ENCODE measurements around the gene IL18R1.
A peak's percentile ranks its signal among the peaks of the same experiment; 100 is the strongest.

IL18R1 gene

GRCh38 chr2:102438111-102438510 is 82.5 kb downstream of the IL18R1 start:
- no peaks in the 10 kb centered on the region for H3K27me3 Mint-ChIP-seq (ENCODE audit: low read depth)
- H3K9me3 Mint-ChIP-seq: no peaks in the 10 kb centered on the region
- peaks cover under 1% of the 10 kb centered on the region for H3K36me3 Mint-ChIP-seq (ENCODE audit: low read depth)
- H3K27ac Mint-ChIP-seq: no peak overlapping the region
- DNase-seq (ENCODE audit: low spot score): no peak
- H3K4me1 Mint-ChIP-seq (ENCODE audit: low read depth): peaks cover 33% of the 10 kb centered on the region
- H3K4me3 Mint-ChIP-seq: no peak overlapping the region

DNA sequence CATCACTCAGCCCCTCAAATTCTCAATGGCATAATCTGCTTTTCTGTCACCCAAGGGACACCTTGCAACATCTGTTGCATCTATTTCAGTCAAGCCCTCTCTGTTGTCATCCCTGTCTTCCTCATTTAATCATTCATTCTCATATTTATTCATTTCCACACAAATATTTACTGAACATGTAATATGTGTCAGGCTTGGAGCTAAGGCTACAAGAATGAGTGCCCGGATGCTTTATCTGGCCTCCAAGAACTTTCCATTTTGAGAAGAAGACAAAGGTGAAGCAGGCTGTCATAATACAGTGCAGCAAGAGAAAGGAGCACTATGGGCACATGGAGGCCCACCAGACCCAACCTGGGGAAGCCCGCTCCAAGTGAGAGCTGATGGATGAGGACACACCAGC is 83.0 kb downstream of the IL18R1 start:
- peak; percentile 3 for DNase-seq (ENCODE audit: low spot score)
- Mint-ChIP-seq H3K36me3 (ENCODE audit: low read depth) (no peaks in the 10 kb centered on the region), H3K27ac (no peak overlapping the region), H3K4me1 (ENCODE audit: low read depth) (peaks cover 34% of the 10 kb centered on the region), H3K9me3 (no peaks in the 10 kb centered on the region), H3K27me3 (ENCODE audit: low read depth) (no peaks in the 10 kb centered on the region), H3K4me3 (no peak overlapping the region)

GRCh38 chr2:102439065-102439695 is 83.6 kb downstream of the IL18R1 start:
- no peak for DNase-seq (ENCODE audit: low spot score)
- Mint-ChIP-seq H3K4me3 (no peak overlapping the region), H3K9me3 (no peaks in the 10 kb centered on the region), H3K27ac (no peak overlapping the region), H3K4me1 (ENCODE audit: low read depth) (peaks cover 30% of the 10 kb centered on the region), H3K27me3 (ENCODE audit: low read depth) (no peaks in the 10 kb centered on the region), H3K36me3 (ENCODE audit: low read depth) (no peaks in the 10 kb centered on the region)

- Mint-ChIP-seq H3K27me3 (ENCODE audit: low read depth) (no peaks in the 10 kb centered on the region), H3K4me3 (peak overlapping the region; percentile 43), H3K9me3 (no peaks in the 10 kb centered on the region), H3K4me1 (ENCODE audit: low read depth) (peaks cover 10% of the 10 kb centered on the region), H3K36me3 (ENCODE audit: low read depth) (no peaks in the 10 kb centered on the region), H3K27ac (peak overlapping the region; percentile 37)
- peak; percentile 21 for DNase-seq (ENCODE audit: low spot score)
These were observed 87.6 kb downstream of the IL18R1 start for GRCh38 chr2:102442967-102443828.

DNA sequence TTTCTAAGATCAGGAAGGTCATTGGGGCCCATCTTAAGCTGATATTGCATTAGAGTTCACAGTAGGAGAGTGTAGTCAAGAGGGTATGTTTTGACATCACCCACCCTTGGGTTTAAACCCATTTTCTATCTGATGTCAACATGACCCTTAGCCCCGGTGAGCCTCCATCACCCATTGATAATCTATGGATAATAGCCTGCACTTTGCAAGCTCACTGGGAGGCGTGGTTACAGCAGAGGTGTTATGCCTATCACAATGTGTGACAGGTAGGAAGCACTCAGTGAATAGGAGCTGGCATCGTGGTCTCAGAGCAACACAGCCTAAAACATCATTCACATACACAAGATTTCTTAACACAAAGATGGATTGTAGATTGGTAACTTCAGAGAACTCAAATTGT is 88.6 kb downstream of the IL18R1 start:
- Mint-ChIP-seq H3K4me3 (no peak overlapping the region), H3K36me3 (ENCODE audit: low read depth) (no peaks in the 10 kb centered on the region), H3K27me3 (ENCODE audit: low read depth) (no peaks in the 10 kb centered on the region), H3K27ac (no peak overlapping the region), H3K4me1 (ENCODE audit: low read depth) (peaks cover 11% of the 10 kb centered on the region), H3K9me3 (no peaks in the 10 kb centered on the region)
- DNase-seq (ENCODE audit: low spot score): no peak

DNA sequence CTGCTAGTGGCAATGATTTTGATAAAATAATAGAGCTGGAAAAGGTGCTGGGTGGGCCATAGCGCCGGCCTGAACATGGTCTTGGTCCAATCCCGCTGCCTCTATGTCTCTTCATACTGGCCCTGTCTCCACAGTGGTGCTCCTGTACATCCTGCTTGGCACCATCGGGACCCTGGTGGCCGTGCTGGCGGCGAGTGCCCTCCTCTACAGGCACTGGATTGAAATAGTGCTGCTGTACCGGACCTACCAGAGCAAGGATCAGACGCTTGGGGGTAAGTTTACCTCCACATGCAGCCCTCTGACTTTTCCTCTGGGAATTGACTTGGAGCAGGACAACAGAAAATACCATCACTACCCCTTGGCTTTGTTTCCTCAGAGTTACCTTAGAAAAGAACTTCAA is 91.3 kb downstream of the IL18R1 start:
- no peak overlapping the region for H3K4me3 Mint-ChIP-seq
- H3K27me3 Mint-ChIP-seq (ENCODE audit: low read depth): no peaks in the 10 kb centered on the region
- H3K4me1 Mint-ChIP-seq (ENCODE audit: low read depth): peaks cover 12% of the 10 kb centered on the region
- no peak overlapping the region for H3K27ac Mint-ChIP-seq
- no peaks in the 10 kb centered on the region for H3K9me3 Mint-ChIP-seq
- no peaks in the 10 kb centered on the region for H3K36me3 Mint-ChIP-seq (ENCODE audit: low read depth)
- no peak for DNase-seq (ENCODE audit: low spot score)

All from T-helper 2 cell treated with Interferon-gamma antibody and Interleukin-4, amounts not matched to agents 5 μg/mL and 100 μg/mL, for 36 hours (primary cell).